Activated CD8-positive, alpha-beta T cell treated with anti-CD3 and anti-CD28 coated beads, Interleukin-2, amount 10 ng/mL, durations not matched to agents 7 days and 5 days (primary cell): ENCODE results near the gene KRTAP10-10. TPM values are rescaled to one million over a fixed set of nuclear protein-coding genes. Genes with fewer than 3 reads are reported as not detected.
A peak's percentile ranks its signal among the peaks of the same experiment; 100 is the strongest.

Source experiments
- ATAC-seq: fragments of 150-1000 bp; cut with Tn5 transposase; one replicate; pipeline ENCODE4 v1.10.0; 2021; ENCODE audit warnings: moderate library complexity
- CTCF ChIA-PET: fragments of 350-600 bp; sonication (Branson Sonifier 250); formaldehyde crosslinking; loops from one replicate; lab custom pipeline; 2021; ENCODE audit warnings: antibody characterized with exemption; lab: Charles Lee
- POLR2A ChIA-PET: fragments of 350-600 bp; sonication (Branson Sonifier 250); formaldehyde crosslinking; loops from one replicate; lab custom pipeline; 2021; ENCODE audit warnings: antibody characterized with exemption; lab: Charles Lee
- DNase-seq: peaks from one replicate; pipeline ENCODE4 v3.0.0-alpha.2; 2020
- H3K27ac Mint-ChIP-seq: one replicate; pipeline ENCODE4 v1.8.0; 2021; ENCODE audit warnings: mild to moderate bottlenecking, mixed read lengths
- H3K27me3 Mint-ChIP-seq: one replicate; pipeline ENCODE4 v1.8.0; 2021; ENCODE audit warnings: low read depth, mixed read lengths
- H3K36me3 Mint-ChIP-seq: one replicate; pipeline ENCODE4 v1.8.0; 2021; ENCODE audit warnings: low read depth, mixed read lengths
- H3K4me1 Mint-ChIP-seq: one replicate; pipeline ENCODE4 v1.8.0; 2021; ENCODE audit warnings: low read depth, mixed read lengths
- H3K4me3 Mint-ChIP-seq: one replicate; pipeline ENCODE4 v1.8.0; 2021; ENCODE audit warnings: mild to moderate bottlenecking, mixed read lengths
- H3K9me3 Mint-ChIP-seq: one replicate; pipeline ENCODE4 v1.8.0; 2022; ENCODE audit warnings: mixed read lengths; ENCODE audit not compliant: insufficient read depth
- total RNA-seq, 2 experiments: library from RNA; stranded (reverse); gene quantifications; one replicate each; pipeline ENCODE4 v1.2.3, GENCODE V29; 2021

The KRTAP10-10 gene
- total RNA-seq, 2 experiments from 2014 or later, result not detected

DNA sequence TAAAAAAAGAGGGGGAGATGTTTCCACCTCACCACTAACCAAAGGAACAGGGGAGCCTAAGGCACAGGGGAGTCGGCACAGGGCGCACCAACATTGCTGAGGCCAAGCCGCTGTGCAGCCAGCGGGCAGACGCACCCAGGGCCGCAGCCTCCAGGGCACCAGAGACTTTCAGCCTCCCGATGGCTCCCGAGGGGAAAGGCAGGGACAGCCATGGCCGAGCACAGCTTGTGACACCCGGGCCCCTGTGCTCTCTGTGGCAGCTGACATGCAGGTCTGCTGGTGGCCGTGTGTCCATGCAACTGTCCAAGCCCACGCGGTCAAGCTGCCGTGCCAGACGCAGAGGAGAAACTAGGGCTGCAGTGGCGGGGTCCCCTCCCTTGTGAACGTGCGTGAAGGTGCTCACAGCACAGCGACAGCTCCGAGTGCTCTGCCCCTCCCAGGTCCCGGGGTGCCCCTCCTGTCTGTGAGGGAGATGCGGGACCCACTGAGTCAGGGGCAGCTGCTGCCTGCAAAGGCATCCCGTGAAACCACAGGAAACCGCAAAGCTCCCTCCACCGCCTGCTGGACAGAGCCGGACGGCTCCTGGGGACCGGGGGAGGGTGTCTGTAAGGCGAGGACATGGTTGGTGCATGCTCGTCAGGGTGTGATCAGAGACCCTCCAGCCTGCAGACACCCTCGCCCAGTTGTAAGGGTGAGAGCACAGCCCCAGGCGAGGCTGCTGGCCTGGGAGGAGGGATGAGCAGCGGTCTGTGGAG, 11.6 kb downstream of the KRTAP10-10 start:
- ChIA-PET POLR2A (no interaction called here), CTCF (no interaction called here)
- Mint-ChIP-seq H3K4me3 (no peak overlapping the region), H3K9me3 (peaks cover 22% of the 10 kb centered on the region), H3K27me3 (no peaks in the 10 kb centered on the region), H3K36me3 (peaks cover 16% of the 10 kb centered on the region), H3K4me1 (peaks cover 8% of the 10 kb centered on the region), H3K27ac (no peak overlapping the region)
- DNase-seq, result peak; percentile 16
- no peak for ATAC-seq

DNA sequence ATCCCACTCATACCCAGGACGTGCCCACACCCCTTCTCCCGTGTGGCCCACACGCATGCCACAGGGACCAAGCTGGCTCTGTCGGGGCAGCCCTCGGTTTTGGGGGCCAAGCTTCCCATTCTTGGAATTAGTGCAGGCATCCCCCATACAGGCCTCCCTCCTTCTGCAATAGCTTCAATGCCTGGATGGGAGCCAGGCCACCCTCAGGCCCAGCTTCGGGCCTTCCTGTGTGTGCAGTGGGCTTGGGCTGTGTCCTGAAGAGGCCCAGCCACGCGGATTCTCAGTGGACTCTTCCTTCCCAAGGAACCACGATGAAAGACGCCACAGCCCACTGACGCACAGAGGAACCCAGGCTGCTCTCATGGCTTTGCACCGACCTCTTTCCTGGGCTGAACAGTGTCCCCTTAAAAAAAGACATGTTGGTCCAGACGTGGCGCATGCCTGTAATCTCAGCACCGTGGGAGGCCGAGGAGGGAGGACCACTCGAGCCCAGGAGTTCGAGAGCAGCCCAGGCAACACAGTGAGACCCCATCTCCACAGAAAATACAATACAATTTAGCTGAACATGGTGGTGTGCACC, 12.5 kb downstream of the KRTAP10-10 start:
- ATAC-seq (no peak), DNase-seq (peak; percentile 14)
- ChIA-PET POLR2A (no interaction called here), CTCF (no interaction called here)
- H3K4me3 Mint-ChIP-seq, result no peak overlapping the region
- H3K27ac Mint-ChIP-seq, result no peak overlapping the region
- H3K4me1 Mint-ChIP-seq, result peaks cover 16% of the 10 kb centered on the region
- H3K9me3 Mint-ChIP-seq, result peaks cover 19% of the 10 kb centered on the region
- H3K36me3 Mint-ChIP-seq, result peaks cover 19% of the 10 kb centered on the region
- H3K27me3 Mint-ChIP-seq, result no peaks in the 10 kb centered on the region

DNA sequence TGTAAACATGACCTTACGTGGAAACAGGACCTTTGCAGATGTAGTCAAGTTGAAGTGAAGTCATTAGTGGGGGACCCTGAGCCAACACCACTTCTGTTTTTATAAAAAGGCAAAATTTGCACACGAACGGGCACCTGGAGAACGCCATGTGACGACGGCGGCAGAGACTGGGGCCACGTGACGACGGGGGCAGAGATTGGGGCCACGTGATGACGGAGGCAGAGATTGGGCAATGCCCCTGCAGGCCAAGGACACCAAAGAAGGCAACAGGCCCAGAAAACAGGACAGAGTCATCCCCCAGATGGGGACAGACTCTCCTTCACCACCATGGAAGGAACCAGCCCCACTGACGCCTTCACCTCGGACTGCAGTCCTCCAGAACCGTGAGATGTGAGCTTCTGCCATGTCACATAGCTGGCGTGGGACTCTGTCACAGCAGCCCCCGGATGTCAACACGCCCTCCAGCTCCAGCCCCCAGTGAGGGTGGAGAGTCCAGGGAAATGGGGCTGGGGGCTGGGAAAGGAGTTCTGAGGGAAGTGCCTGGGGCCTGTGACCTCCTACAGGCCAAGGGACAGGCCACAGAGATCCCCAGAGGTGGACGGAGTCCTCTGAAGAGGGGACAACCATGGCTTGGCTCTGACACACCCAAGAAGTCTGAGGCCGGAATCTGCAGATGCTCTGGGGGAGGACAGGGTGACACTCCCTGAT, 13.3 kb downstream of the KRTAP10-10 start:
- ChIA-PET POLR2A (no interaction called here), CTCF (interaction anchor here (0.7 kb wide), 1 partner anchor 143 kb away, joined by 3 read pairs; no protein-coding TSS in a partner anchor)
- Mint-ChIP-seq H3K9me3 (peaks cover 13% of the 10 kb centered on the region), H3K27ac (peak overlapping the region; percentile 40), H3K27me3 (no peaks in the 10 kb centered on the region), H3K36me3 (peaks cover 21% of the 10 kb centered on the region), H3K4me1 (peaks cover 24% of the 10 kb centered on the region), H3K4me3 (no peak overlapping the region)
- ATAC-seq, result no peak
- DNase-seq, result peak; percentile 3

DNA sequence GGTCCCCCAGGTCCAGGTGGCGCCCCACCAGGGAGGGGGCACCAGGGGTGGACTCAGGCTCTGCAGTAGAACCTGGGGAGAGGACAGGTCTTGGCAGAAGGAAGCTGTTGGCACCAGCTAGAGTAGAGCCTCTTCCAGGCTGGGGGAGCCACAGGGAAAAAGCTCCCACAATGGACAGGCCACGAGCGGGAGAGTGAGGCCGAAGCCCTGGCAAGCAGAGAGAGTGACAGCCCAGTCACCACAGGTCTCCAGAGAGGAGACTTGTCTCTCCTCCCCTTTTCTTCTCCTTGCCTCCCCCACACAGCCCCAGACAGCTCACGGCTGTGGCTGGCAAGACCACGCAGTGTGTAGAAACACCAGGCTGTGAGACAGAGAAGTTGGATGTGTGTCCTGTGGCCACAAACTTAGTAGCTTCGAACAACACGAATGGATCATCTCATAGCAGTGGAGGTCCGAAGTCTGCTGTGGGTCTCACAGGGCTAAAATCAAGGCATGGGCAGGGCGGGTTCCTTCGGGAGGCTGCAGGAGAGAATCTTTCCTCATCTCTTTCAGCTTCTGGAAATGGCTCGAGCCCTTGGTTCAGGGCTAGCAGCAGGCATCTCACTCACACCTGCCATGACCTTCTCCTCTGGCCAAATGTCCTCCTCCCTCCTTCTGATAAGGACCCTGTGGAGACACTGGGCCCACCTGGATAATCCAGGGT, 14.0 kb downstream of the KRTAP10-10 start:
- Mint-ChIP-seq H3K4me1 (peaks cover 24% of the 10 kb centered on the region), H3K9me3 (peaks cover 15% of the 10 kb centered on the region), H3K36me3 (peaks cover 28% of the 10 kb centered on the region), H3K27me3 (no peaks in the 10 kb centered on the region), H3K4me3 (no peak overlapping the region), H3K27ac (peak overlapping the region; percentile 16)
- ATAC-seq (no peak), DNase-seq (no peak)
- ChIA-PET POLR2A (no interaction called here), CTCF (interaction anchor here (0.7 kb wide), 1 partner anchor 143 kb away, joined by 3 read pairs; no protein-coding TSS in a partner anchor)

DNA sequence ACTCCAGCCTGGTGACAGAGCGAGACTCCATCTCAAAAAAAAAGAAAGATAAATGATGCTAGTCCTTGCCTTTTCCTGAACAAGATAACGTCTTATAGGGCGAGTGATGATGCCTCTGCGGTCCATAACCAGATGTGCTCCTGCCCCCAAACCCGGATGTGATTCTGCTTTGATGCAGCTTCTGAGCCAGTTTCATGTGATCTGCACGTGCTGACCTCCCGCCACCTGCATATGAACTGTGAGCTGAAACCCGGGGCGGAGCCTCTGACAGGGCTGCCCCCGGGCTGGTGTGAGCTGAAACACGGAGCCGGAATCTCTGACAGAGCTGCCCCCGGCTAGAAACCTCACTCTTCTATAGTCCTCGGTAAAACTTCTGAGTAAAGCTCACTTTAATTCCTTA, 16.0 kb downstream of the KRTAP10-10 start:
- Mint-ChIP-seq H3K4me3 (no peak overlapping the region), H3K27ac (no peak overlapping the region), H3K36me3 (peaks cover 46% of the 10 kb centered on the region), H3K9me3 (peaks cover 34% of the 10 kb centered on the region), H3K27me3 (no peaks in the 10 kb centered on the region), H3K4me1 (peaks cover 41% of the 10 kb centered on the region)
- DNase-seq (no peak), ATAC-seq (no peak)
- POLR2A ChIA-PET, result interaction anchor here (0.8 kb wide), 1 partner anchor 34 kb away, joined by 3 read pairs; no protein-coding TSS in a partner anchor
- CTCF ChIA-PET, result no interaction called here

DNA sequence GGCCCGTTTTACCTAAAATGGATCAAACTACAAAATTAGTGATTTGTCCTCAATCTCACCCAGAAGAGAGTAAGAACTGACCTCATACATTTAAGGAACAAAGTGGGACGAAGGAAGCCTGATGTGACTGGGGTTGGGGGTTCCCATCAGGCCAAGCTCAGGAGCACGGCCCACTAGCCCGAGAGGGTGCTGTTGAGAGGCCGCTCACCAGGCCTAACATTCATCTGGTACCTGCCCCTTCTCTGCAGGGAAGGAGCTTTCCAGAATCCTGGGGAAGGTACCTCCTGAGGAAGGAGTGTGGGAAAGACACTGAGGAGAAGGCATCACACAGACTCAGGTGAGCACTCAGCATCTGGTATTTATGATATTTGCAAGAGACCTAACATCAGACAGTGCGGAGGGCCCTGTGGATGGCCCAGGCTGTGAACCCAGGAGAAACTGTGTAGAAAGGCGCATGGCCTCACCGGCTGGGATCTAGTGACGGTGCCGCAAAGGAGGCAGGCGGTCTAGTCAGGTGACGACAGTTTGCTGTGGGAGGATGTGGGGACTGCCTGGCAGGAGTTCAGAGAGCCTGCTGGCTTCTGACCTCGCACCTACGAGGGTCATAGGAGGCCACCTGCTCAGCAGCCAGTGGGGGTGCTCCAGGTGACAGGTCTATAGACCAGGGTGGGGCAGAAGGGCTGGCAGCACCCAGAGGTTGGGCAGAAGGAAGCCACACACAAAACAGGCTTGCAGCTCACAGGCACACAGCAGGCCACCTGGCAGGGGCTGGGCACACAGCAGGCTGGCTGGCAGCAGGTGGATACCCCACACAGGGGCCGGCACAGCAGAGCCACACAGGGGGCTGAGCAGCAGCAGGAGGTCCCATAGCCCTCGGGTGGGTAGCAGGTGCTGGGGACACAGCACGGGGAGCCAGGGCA, 16.8 kb downstream of the KRTAP10-10 start:
- Mint-ChIP-seq H3K9me3 (peaks cover 40% of the 10 kb centered on the region), H3K27ac (peak overlapping the region; percentile 77), H3K4me1 (peaks cover 49% of the 10 kb centered on the region), H3K4me3 (no peak overlapping the region), H3K27me3 (no peaks in the 10 kb centered on the region), H3K36me3 (peaks cover 54% of the 10 kb centered on the region)
- CTCF ChIA-PET, result interaction anchor here (1.4 kb wide), 1 partner anchor 8 kb away, joined by 4 read pairs; no protein-coding TSS in a partner anchor
- POLR2A ChIA-PET, result interaction anchor here (0.6 to 0.8 kb wide), 2 partner anchors 35 to 655 kb away, joined by 3 read pairs; no protein-coding TSS in a partner anchor
- peak; percentile 45 for DNase-seq
- no peak for ATAC-seq

DNA sequence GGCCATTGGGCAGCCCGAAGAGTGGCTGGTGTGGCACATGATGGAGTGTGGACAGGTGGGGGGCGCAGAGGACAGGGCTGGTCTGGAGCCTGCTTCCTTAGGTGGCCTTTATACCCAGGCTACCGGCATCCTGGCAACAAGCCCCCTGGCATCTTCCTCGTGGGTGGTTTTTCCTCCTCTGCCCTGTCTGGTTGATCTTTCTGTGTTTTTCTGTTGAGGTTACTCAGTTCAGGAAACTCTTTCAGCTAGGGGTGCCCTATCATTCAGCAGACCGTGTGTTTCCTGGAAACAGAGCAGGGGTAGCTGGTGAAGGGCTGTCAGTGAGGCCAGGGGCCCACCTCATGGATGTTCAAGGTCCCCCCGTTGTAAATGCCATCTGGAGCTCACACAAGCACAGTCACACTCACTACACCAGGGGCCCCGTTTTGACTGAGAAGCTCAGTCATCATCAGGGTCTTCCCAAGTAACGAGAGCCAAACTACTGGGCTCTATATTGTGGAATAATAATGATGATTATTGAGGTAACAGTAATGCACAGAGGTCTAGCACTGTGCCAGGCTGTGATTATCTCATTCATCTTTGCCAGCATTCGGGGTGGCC, 17.5 kb downstream of the KRTAP10-10 start, which contains the start of gene KRTAP12-4:
Gene KRTAP12-4, minus strand, starts transcription at position 84 of the 600 bp plus-strand sequence. Its CDS starts 45 bp downstream, at position 39.
- Mint-ChIP-seq H3K4me3 (no peak within 1 kb of the TSS), H3K9me3 (peaks cover 46% of the 10 kb centered on the region), H3K4me1 (peaks cover 57% of the 10 kb centered on the region), H3K36me3 (peaks cover 59% of the 10 kb centered on the region), H3K27ac (peak within 1 kb of the TSS; percentile 77), H3K27me3 (no peaks in the 10 kb centered on the region)
- no peak for ATAC-seq
- CTCF ChIA-PET, result interaction anchor here (1.4 to 1.8 kb wide), 2 partner anchors 9 to 144 kb away, joined by 4 read pairs; no protein-coding TSS in a partner anchor
- POLR2A ChIA-PET, result no interaction called here
- no peak for DNase-seq

DNA sequence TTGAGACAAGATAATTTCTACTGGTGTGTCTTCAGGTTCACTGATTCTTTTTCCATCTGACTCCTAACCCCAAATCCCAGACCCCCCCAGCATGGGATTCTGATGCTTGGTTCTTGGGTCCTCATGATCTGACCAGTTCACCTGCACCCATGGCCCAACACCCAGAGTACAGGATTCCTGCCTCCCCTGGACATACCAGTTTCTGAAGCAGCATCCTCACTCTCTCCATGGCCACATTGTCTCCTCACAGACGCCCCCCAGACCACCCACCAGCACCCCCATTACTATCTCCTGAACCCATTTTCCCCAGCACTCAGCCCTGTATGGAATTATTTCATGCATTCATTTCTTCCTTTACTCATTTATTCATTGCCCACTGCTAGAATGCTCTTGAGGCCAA, 19.7 kb downstream of the KRTAP10-10 start:
- Mint-ChIP-seq H3K9me3 (peaks cover 60% of the 10 kb centered on the region), H3K4me3 (peak overlapping the region; percentile 63), H3K36me3 (peaks cover 69% of the 10 kb centered on the region), H3K27me3 (no peaks in the 10 kb centered on the region), H3K4me1 (peaks cover 59% of the 10 kb centered on the region), H3K27ac (peak overlapping the region; percentile 96)
- CTCF ChIA-PET, result interaction anchor here (1.1 kb wide), 1 partner anchor 53 kb away, joined by 3 read pairs; no protein-coding TSS in a partner anchor
- DNase-seq (no peak), ATAC-seq (no peak)
- POLR2A ChIA-PET, result interaction anchor here (1.0 kb wide), 1 partner anchor 9 kb away, joined by 3 read pairs; no protein-coding TSS in a partner anchor

DNA sequence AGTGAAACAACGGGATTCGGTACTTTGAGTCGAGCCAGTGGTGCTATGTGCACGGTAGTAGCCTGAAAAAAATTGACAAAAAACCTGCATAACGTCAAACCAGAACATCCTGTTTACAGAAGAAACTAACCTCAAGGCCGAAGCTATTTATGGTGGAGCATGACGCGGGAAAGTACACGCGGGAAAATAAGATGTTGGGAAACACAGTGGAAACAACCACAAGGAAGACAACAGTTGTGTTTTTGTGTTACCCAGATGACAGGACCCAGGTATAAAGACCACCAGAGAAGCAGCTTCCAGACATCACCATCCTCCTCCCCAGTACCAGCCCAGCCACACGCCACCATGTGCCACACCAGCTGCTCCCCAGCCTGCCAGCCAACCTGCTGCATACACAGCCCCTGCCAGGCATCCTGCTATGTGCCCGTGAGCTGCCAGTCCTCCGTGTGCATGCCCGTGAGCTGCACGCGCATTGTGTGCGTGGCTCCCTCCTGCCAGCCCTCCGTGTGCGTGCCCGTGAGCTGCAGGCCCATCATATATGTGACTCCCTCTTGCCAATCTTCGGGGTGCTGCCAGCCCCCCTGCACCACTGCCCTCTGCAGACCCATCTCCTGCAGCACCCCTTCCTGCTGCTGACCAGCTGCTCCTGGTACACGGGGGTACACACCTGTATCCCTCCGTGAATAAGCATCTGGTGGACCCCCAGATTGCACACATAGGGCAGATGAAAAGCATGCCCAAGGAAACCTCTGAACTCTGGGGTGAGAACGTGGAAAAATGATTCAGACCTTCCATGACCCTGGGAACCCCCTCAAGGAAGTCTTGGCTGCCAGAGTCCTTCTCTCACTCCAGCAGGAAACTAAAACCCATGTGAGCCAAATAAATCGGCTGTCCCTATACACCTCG, 20.7 kb downstream of the KRTAP10-10 start, which contains the start of gene KRTAP12-3:
Gene KRTAP12-3, plus strand, starts transcription at position 298 of the 906 bp plus-strand sequence. Its CDS starts 48 bp downstream, at position 346.
- CTCF ChIA-PET, result interaction anchor here (0.7 to 2.1 kb wide), 5 partner anchors 11 to 85 kb away, joined by 3 to 7 read pairs (median 3); no protein-coding TSS in a partner anchor
- Mint-ChIP-seq H3K4me1 (peaks cover 59% of the 10 kb centered on the region), H3K36me3 (peaks cover 69% of the 10 kb centered on the region), H3K4me3 (peak within 1 kb of the TSS; percentile 63), H3K9me3 (peaks cover 61% of the 10 kb centered on the region), H3K27me3 (peaks cover 3% of the 10 kb centered on the region), H3K27ac (peak within 1 kb of the TSS; percentile 96)
- POLR2A ChIA-PET, result interaction anchor here (1.0 kb wide), 1 partner anchor 10 kb away, joined by 3 read pairs; no protein-coding TSS in a partner anchor
- ATAC-seq (peak; percentile 74), DNase-seq (peak; percentile 64)
